Stimulated activated CD4-positive, alpha-beta T cell treated with anti-CD3 and anti-CD28 coated beads, Interleukin-4, amount 100 ng/mL, for 24 hours (primary cell): ENCODE data around the gene WDHD1.
"Not testable (repeated sequence)": the region's sequence is repeated elsewhere in the genome, so short reads cannot be mapped to it uniquely, and the experiment has no call there.

Source experiments
- DNase-seq: peaks from one replicate; pipeline ENCODE4 v3.0.0-alpha.2; 2020

The WDHD1 gene

GRCh38 chr14:55026793-55027561 is at the start of gene WDHD1, which contains the start of gene SOCS4:
WDHD1 (minus strand) TSS chr14:55027099; CDS start chr14:55026787, 312 bp downstream.
SOCS4 (plus strand) TSS chr14:55027236; CDS start chr14:55043042, 15,806 bp downstream.
- DNase-seq: peak; percentile 98

- DNase-seq: no peak
Measured at GRCh38 chr14:55075628-55076175, 48.8 kb upstream of the WDHD1 start.

- no peak for DNase-seq
Measured at GRCh38 chr14:55074662-55075061, 47.8 kb upstream of the WDHD1 start.

GRCh38 chr14:55073856-55074255 is 47.0 kb upstream of the WDHD1 start:
- no peak for DNase-seq

- peak; percentile 29 for DNase-seq
Measured at GRCh38 chr14:55071870-55072640, 45.2 kb upstream of the WDHD1 start.

GRCh38 chr14:55070981-55071411 is 44.1 kb upstream of the WDHD1 start:
- no peak for DNase-seq

GRCh38 chr14:55066223-55066622 is 39.3 kb upstream of the WDHD1 start:
- no peak for DNase-seq

- DNase-seq: no peak
Measured at GRCh38 chr14:55065411-55065810, 38.5 kb upstream of the WDHD1 start.

- not testable (repeated sequence) for DNase-seq
Measured at GRCh38 chr14:55064896-55065295, 38.0 kb upstream of the WDHD1 start.

GRCh38 chr14:55062517-55063351 is 35.8 kb upstream of the WDHD1 start:
- DNase-seq: no peak

GRCh38 chr14:55059333-55059732 is 32.4 kb upstream of the WDHD1 start:
- DNase-seq: no peak

- DNase-seq: no peak
Measured at GRCh38 chr14:55057919-55058318, 31.0 kb upstream of the WDHD1 start.

GRCh38 chr14:55054098-55054497 is 27.2 kb upstream of the WDHD1 start:
- no peak for DNase-seq

- DNase-seq: no peak
Measured at GRCh38 chr14:55053500-55053899, 26.6 kb upstream of the WDHD1 start.

GRCh38 chr14:55053018-55053417 is 26.1 kb upstream of the WDHD1 start:
- DNase-seq: no peak

- no peak for DNase-seq
Measured at GRCh38 chr14:55052269-55052930, 25.5 kb upstream of the WDHD1 start.

- peak; percentile 89 for DNase-seq
Measured at GRCh38 chr14:55051423-55052268, 24.7 kb upstream of the WDHD1 start, which contains the start of gene MAPK1IP1L. MAPK1IP1L (plus strand) TSS chr14:55051647; CDS start chr14:55061684, 10,037 bp downstream.

- no peak for DNase-seq
Measured at GRCh38 chr14:55051165-55051422, 24.2 kb upstream of the WDHD1 start.

- DNase-seq: no peak
Measured at GRCh38 chr14:55048900-55049436, 22.1 kb upstream of the WDHD1 start.

GRCh38 chr14:55047301-55048053 is 20.6 kb upstream of the WDHD1 start:
- DNase-seq: no peak
